Chondrocyte (in vitro differentiated cells): Measurements from ENCODE around the gene SNCB. TPM values are rescaled to one million over a fixed set of nuclear protein-coding genes. Genes with fewer than 3 reads are reported as not detected.

Experiments used
- DNase-seq: peaks from one replicate; pipeline ENCODE4 v3.0.0; 2021; ENCODE audit warnings: mixed read lengths, low spot score
- H3K27ac Mint-ChIP-seq: one replicate; pipeline ENCODE4 v1.8.0; 2021; ENCODE audit warnings: mild to moderate bottlenecking, moderate library complexity, mixed read lengths; ENCODE audit not compliant: unreplicated experiment
- H3K27me3 Mint-ChIP-seq: 2 replicates; pipeline ENCODE4 v1.8.0; 2021; ENCODE audit warnings: low read depth, mixed read lengths
- H3K36me3 Mint-ChIP-seq: 2 replicates; pipeline ENCODE4 v1.8.0; 2021; ENCODE audit warnings: low read depth, mixed read lengths
- H3K4me1 Mint-ChIP-seq: 2 replicates; pipeline ENCODE4 v1.8.0; 2021; ENCODE audit warnings: low read depth, mild to moderate bottlenecking, mixed read lengths
- H3K4me3 Mint-ChIP-seq: one replicate; pipeline ENCODE4 v1.8.0; 2021; ENCODE audit warnings: mild to moderate bottlenecking, moderate library complexity, mixed read lengths; ENCODE audit not compliant: unreplicated experiment
- H3K9me3 Mint-ChIP-seq: 2 replicates; pipeline ENCODE4 v1.8.0; 2021; ENCODE audit warnings: low read depth, mixed read lengths
- total RNA-seq: library from RNA; stranded (reverse); gene quantifications from 3 replicates; pipeline ENCODE4 v1.2.1, GENCODE V29; 2021
- TF ChIP-seq, protein P1 (sequence below): fragments of 200-600 bp; sonication (generic); IDR thresholded peaks from 2 replicates; pipeline ENCODE4 v1.5.0; 2021; ENCODE audit warnings: antibody characterized with exemption, mild to moderate bottlenecking, moderate library complexity

Gene SNCB
- total RNA-seq, 1 donor from 2014 or later = 0.45 TPM

- Mint-ChIP-seq H3K4me1 (no peaks in the 10 kb centered on the region), H3K9me3 (no peaks in the 10 kb centered on the region), H3K36me3 (no peaks in the 10 kb centered on the region), H3K27ac (no peak overlapping the region), H3K27me3 (peaks cover 7% of the 10 kb centered on the region), H3K4me3 (no peak overlapping the region)
- TF ChIP-seq, protein P1, sequence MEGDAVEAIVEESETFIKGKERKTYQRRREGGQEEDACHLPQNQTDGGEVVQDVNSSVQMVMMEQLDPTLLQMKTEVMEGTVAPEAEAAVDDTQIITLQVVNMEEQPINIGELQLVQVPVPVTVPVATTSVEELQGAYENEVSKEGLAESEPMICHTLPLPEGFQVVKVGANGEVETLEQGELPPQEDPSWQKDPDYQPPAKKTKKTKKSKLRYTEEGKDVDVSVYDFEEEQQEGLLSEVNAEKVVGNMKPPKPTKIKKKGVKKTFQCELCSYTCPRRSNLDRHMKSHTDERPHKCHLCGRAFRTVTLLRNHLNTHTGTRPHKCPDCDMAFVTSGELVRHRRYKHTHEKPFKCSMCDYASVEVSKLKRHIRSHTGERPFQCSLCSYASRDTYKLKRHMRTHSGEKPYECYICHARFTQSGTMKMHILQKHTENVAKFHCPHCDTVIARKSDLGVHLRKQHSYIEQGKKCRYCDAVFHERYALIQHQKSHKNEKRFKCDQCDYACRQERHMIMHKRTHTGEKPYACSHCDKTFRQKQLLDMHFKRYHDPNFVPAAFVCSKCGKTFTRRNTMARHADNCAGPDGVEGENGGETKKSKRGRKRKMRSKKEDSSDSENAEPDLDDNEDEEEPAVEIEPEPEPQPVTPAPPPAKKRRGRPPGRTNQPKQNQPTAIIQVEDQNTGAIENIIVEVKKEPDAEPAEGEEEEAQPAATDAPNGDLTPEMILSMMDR = no peak
- no peak for DNase-seq
These were observed 52.8 kb downstream of the SNCB start for GRCh38 chr5:176577312-176578176.

GRCh38 chr5:176575488-176576422, 54.6 kb downstream of the SNCB start:
- Mint-ChIP-seq H3K27ac (no peak overlapping the region), H3K4me1 (no peaks in the 10 kb centered on the region), H3K9me3 (no peaks in the 10 kb centered on the region), H3K36me3 (no peaks in the 10 kb centered on the region), H3K27me3 (peaks cover 16% of the 10 kb centered on the region), H3K4me3 (no peak overlapping the region)
- DNase-seq = no peak
- TF ChIP-seq, protein P1 = no peak

- no peak for DNase-seq
- H3K36me3 Mint-ChIP-seq = no peaks in the 10 kb centered on the region
- peaks cover 16% of the 10 kb centered on the region for H3K27me3 Mint-ChIP-seq
- no peak overlapping the region for H3K27ac Mint-ChIP-seq
- TF ChIP-seq, protein P1 = no peak
- no peaks in the 10 kb centered on the region for H3K9me3 Mint-ChIP-seq
- H3K4me3 Mint-ChIP-seq = no peak overlapping the region
- H3K4me1 Mint-ChIP-seq = no peaks in the 10 kb centered on the region
These were observed 55.3 kb downstream of the SNCB start for GRCh38 chr5:176575066-176575465.

- no peaks in the 10 kb centered on the region for H3K9me3 Mint-ChIP-seq
- H3K36me3 Mint-ChIP-seq = no peaks in the 10 kb centered on the region
- no peak for DNase-seq
- H3K4me1 Mint-ChIP-seq = no peaks in the 10 kb centered on the region
- H3K27me3 Mint-ChIP-seq = peaks cover 18% of the 10 kb centered on the region
- TF ChIP-seq, protein P1 = peak; percentile 12
- no peak overlapping the region for H3K4me3 Mint-ChIP-seq
- no peak overlapping the region for H3K27ac Mint-ChIP-seq
These were observed 56.1 kb downstream of the SNCB start for GRCh38 chr5:176574297-176574591.

DNA sequence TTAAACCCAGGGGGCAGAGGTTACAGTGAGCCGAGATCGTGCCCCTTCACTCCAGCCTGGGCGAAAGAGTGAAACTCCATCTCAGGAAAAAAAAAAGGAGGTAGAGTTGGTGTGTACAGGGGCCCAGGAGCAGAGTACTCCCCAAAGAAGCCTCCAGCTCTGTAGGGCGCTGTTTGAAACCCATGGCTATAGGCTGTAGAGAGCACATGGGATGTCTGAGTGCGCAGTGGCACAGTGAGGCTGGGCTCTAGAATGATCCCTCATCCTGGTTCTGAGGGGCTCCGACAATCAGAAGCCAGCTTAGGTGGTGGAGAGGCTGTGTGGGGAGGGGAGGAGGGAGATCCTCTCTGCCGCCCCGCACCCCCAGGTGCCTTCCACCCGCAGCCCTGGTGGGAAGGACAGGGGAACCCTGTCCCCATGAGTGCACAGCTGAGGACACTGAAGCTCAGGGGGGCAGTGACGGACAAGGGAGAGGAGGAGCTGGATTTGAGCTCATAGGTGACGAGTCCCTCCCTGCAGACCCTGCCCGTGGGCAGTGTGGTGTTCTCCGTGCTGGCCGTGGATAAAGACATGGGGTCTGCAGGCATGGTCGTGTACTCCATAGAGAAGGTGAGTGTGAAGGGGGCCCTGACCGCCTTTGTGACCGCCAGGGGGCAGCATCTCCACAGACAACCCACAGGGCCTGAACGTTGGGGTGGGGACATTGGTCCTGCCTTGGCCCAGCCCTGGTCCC, 56.6 kb downstream of the SNCB start:
- Mint-ChIP-seq H3K4me3 (no peak overlapping the region), H3K9me3 (no peaks in the 10 kb centered on the region), H3K36me3 (no peaks in the 10 kb centered on the region), H3K4me1 (no peaks in the 10 kb centered on the region), H3K27ac (no peak overlapping the region), H3K27me3 (peaks cover 18% of the 10 kb centered on the region)
- no peak for DNase-seq
- TF ChIP-seq, protein P1 = peak; percentile 88
